Spinal cord (tissue), 10 donors: Measurements from ENCODE around the gene DSG2. TPM values are rescaled to one million over a fixed set of nuclear protein-coding genes. Genes with fewer than 3 reads are reported as not detected.
A peak's percentile ranks its signal among the peaks of the same experiment; 100 is the strongest.

ENCODE experiments used
- DNase-seq, 6 donors: peaks; one replicate each; pipeline versions ENCODE4 v3.0.0 to v3.0.0-alpha.2; 2013 to 2015; ENCODE audit warnings: low spot score in 6 of 6, low read depth in 4 of 6
- H3K27ac ChIP-seq: one replicate; pipeline ENCODE4 v1.5.1; 2013; ENCODE audit warnings: low read depth, low read length, control low read depth
- H3K27me3 ChIP-seq: one replicate; pipeline ENCODE4 v1.6.1; 2013; ENCODE audit warnings: low read length; ENCODE audit not compliant: control insufficient read depth, insufficient read depth
- H3K36me3 ChIP-seq: one replicate; pipeline ENCODE4 v1.6.1; 2013; ENCODE audit warnings: low read length; ENCODE audit not compliant: control insufficient read depth, insufficient read depth
- H3K4me1 ChIP-seq: one replicate; pipeline ENCODE4 v1.6.1; 2013; ENCODE audit warnings: low read length; ENCODE audit not compliant: control insufficient read depth, insufficient read depth
- H3K4me3 ChIP-seq: one replicate; pipeline ENCODE4 v1.5.1; 2013; ENCODE audit warnings: low read depth, low read length, control low read depth
- H3K9me3 ChIP-seq: one replicate; pipeline ENCODE4 v1.6.1; 2013; ENCODE audit warnings: low read length; ENCODE audit not compliant: control insufficient read depth, insufficient read depth
- WGBS: methylation state at CpG from one replicate; pipeline ENCODE4 v1.1.5; 2013; ENCODE audit warnings: missing lambda C conversion rate; ENCODE audit not compliant: insufficient coverage; 5-methylcytosine and 5-hydroxymethylcytosine counted together
- long read RNA-seq, 4 donors: transcript quantifications; one replicate each; lab custom pipeline, GENCODE V29; 2026
- polyA plus RNA-seq, 2 donors: library from polyadenylated mRNA; unstranded; fragments of 120-200 nt; gene quantifications; one replicate each; pipeline ENCODE4 v1.2.1, GENCODE V29; 2013; ENCODE audit not compliant: insufficient read length in 2 of 2
- total RNA-seq, 2 donors: library from RNA; depleted of rRNA in 1 of 2; stranded (reverse); fragments of 120-200 nt in 1 of 2; fragments of >200 nt in 1 of 2; gene quantifications; one replicate each; pipeline versions ENCODE4 v1.2.3 to v1.2.4, GENCODE V29; 2013 to 2014
- donor health status: healthy.

Gene DSG2
- total RNA-seq (10 to 100 TPM; 12.2 to 34.2 TPM), polyA plus RNA-seq (1 to 10 TPM; 1.3 to 6.4 TPM)
- long read RNA-seq, donor 1: 0 reads
- long read RNA-seq, donor 2: 0 reads
- long read RNA-seq, donor 3: 0 reads
- long read RNA-seq, donor 4, full-length matches to known transcripts: 5 of 5 reads
- long read RNA-seq, donor 4, partial matches to known transcripts: 0 of 5 reads
- long read RNA-seq, donor 4, other reads (novel, unspliced or antisense): 0 of 5 reads

DNA sequence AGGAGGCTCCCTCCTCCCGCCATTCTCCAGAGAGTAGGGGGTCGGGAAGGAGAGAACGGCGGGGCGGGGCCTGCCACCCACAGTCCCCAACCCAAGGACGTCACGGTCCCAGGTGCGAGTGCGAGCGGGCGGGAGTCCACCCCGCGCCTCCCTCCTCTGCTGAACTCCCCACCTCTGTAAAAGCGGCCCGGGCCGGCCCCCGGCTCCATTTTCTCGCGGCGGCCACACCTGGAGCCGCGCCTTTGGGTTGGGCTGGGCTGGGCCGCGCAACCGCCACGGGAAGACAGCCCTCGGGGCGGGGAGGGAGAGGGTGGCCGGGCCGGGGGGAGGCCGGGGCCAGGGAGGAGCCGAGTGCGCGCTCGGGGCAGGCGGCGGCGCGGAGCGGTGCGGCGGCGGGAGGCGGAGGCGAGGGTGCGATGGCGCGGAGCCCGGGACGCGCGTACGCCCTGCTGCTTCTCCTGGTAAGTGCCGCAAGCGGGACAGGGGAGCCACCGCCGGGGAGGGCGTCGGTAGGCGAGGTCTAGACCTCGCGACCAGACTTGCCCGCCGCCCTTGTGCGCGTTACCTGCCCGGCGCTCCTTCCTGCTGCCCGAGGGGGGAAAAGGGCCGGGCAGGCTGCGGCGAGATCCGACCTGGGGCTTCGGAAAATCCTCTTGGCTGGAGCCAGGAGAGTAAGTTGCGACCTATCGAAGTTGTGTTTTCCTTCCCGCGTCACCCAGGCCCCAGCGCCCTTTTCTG lies at the start of gene DSG2:
DSG2 (plus strand) TSS at position 342 of the 738 bp plus-strand sequence; CDS start at position 417, 75 bp downstream.
- Histone ChIP-seq H3K27me3 (peaks cover 11% of the 10 kb centered on the region), H3K9me3 (no peaks in the 10 kb centered on the region), H3K27ac (no peak within 1 kb of the TSS), H3K36me3 (no peaks in the 10 kb centered on the region), H3K4me3 (peak within 1 kb of the TSS; percentile 71), H3K4me1 (peaks cover 11% of the 10 kb centered on the region)
- 0% methylated on average over 72 of the region's 79 CpGs for WGBS
- DNase-seq: peak in 2 of 6 donors; percentile 58 to 74

DNA sequence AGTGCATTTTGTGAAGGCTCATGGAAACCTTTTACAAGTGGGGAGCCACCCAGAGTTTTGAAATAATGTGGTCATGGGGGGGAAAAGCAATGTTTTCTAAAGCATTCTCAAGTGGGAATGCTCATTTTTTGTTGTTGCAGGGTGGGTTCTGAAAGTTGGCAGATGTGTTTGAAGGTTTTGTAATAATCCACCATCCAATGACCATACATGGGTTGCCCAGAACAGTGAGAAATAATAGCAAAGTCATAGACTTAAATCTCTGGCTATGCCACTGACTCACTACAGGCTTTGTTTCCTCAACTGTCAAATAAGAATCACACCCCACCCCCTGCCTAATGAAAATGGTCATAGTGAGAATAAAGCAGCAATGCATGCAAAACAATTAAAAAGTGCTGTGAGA lies 47.6 kb upstream of the DSG2 start:
- no peaks in the 10 kb centered on the region for H3K27me3 ChIP-seq
- no peak for DNase-seq
- no peaks in the 10 kb centered on the region for H3K4me1 ChIP-seq
- H3K36me3 ChIP-seq: no peaks in the 10 kb centered on the region
- no peak overlapping the region for H3K27ac ChIP-seq
- H3K4me3 ChIP-seq: no peak overlapping the region
- H3K9me3 ChIP-seq: no peaks in the 10 kb centered on the region

DNA sequence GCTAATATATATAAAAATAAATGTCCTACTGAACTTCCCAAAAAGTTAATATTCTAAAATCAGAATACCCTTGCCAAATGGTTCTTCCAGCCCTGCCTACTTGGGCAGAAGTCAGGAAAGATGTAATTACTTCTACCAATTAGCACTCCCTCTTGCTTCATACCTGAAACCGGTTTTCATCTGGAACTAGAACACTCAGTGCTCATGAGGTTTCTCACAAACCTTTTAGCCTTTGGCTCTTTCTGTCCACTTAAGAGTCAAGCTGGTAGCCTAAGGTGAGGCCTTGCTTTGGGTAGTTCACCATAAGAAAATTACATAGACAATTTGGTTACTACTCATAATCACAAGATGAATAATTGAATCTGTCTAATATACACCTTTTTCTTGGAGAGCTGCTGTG lies 46.4 kb upstream of the DSG2 start:
- Histone ChIP-seq H3K4me3 (no peak overlapping the region), H3K27me3 (no peaks in the 10 kb centered on the region), H3K9me3 (no peaks in the 10 kb centered on the region), H3K4me1 (no peaks in the 10 kb centered on the region), H3K27ac (no peak overlapping the region), H3K36me3 (no peaks in the 10 kb centered on the region)
- WGBS: 100% methylated on average over 1 of the region's 1 CpG
- no peak for DNase-seq

DNA sequence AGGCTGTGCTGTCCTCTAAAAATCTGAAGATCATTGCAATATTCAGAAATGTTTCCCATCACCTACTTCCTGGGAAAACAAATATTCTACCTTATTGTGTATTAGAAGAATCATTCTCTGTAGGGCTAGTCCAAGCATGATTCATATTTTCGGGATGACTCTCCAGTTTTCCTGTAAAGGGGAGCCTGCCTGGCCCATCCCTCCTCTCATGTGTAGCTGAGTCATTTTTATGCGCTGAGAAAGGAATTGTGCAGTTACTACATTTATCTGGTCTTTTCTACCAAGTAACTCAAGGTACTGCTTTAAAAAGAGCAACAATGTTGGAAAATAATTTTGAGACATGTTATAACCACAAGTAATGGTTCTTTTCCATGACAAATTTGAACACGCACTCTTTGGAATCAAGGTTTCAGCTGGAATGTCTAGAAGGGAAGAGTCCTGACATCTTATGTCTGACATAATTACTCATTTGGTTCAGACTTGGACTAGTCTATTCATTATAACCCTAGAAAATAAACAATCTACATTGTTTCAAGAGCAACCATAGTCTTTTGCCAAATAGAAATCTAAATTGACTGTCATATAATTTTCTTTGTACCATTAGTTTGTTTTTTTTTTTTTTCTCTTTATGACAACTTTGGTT lies 43.8 kb upstream of the DSG2 start:
- no CpG with 5 or more reads among the region's 3 CpGs for WGBS
- Histone ChIP-seq H3K4me1 (no peaks in the 10 kb centered on the region), H3K36me3 (no peaks in the 10 kb centered on the region), H3K9me3 (no peaks in the 10 kb centered on the region), H3K4me3 (no peak overlapping the region), H3K27me3 (no peaks in the 10 kb centered on the region), H3K27ac (no peak overlapping the region)
- DNase-seq: no peak

DNA sequence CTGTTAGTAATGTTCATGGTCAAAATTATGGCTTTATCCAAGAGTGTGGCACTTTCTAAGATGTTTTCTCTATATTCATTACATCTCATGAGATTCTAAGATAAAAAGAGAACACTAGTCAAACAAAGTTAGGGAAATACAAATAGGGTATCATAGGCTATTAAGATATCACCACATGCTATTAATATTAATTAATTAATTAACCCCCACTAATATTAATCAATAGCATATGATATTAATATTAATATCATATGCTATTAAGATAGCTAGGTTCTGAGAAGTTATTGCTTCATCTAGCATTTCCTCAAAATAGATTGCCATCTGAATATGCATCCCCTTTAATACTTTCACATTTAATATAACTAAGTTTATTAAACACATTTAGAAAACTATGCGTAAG lies 28.3 kb upstream of the DSG2 start:
- no peaks in the 10 kb centered on the region for H3K4me1 ChIP-seq
- no CpG with 5 or more reads among the region's 1 CpG for WGBS
- no peaks in the 10 kb centered on the region for H3K27me3 ChIP-seq
- H3K9me3 ChIP-seq: no peaks in the 10 kb centered on the region
- H3K27ac ChIP-seq: no peak overlapping the region
- H3K4me3 ChIP-seq: no peak overlapping the region
- no peaks in the 10 kb centered on the region for H3K36me3 ChIP-seq
- DNase-seq: no peak

DNA sequence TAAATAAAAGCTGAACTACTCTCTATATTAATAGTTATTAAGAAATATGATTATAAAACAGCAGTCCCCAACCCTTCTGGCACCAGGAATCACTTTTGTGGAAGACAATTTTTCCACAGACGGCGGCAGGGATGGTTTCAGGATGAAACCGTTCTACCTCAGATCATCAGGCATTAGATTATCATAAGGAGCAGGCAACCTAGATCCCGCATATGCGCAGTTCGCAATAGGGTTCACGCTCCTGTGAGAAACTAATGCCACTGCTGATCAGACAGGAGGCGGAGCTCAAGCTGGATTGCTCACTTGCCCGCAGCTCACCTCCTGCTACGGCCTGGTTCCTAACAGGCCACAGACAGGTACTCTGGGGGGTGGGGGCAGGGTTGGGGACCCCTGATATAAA lies 19.3 kb upstream of the DSG2 start:
- WGBS: 98% methylated on average over 10 of the region's 10 CpGs

DNA sequence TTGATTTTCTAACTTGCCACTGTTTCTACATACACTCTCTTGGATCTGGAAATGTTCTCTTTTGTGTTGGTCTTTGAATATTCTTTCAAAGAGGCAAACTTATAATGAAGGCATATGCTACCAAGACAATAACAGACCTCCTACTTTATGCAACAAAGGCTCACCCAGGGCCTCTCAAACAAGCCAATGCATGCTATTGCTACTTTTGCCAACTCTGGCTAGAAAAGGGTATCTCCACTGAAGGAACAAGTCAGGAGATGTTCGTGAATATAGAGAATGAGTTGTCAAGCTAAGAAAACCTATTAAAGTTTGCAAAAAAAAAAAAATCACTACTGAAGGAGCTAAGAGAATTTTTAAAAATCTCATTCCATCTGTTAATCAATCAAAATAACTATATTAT lies 15.9 kb upstream of the DSG2 start:
- no peak for DNase-seq
- Histone ChIP-seq H3K27ac (no peak overlapping the region), H3K4me3 (no peak overlapping the region), H3K27me3 (no peaks in the 10 kb centered on the region), H3K36me3 (no peaks in the 10 kb centered on the region), H3K9me3 (no peaks in the 10 kb centered on the region), H3K4me1 (no peaks in the 10 kb centered on the region)
- no CpG with 5 or more reads among the region's 1 CpG for WGBS

More for the DNA sequence above, 19.3 kb upstream of the DSG2 start:
- DNase-seq: no peak
- Histone ChIP-seq H3K9me3 (no peaks in the 10 kb centered on the region), H3K4me3 (no peak overlapping the region), H3K27ac (no peak overlapping the region), H3K36me3 (no peaks in the 10 kb centered on the region), H3K4me1 (no peaks in the 10 kb centered on the region), H3K27me3 (no peaks in the 10 kb centered on the region)

DNA sequence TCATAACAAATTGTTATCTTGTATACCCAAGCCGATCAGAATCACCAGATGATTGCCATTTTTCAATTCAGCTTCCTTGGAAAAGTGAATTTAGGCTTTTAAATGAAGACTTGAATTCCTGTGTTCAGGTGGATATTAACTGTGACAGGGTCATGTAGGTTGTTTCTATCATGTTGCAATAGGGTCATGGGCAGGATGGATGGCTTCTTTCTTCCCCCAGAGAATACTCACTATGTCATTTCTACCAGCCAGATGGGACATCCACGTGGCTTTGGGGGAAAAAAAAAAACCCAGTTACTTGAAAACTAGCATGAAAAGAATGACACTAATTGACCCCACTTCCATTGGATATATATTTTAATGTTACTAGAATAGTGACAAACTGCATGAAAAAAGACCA lies 14.6 kb upstream of the DSG2 start:
- 100% methylated on average over 1 of the region's 2 CpGs for WGBS
- Histone ChIP-seq H3K27me3 (no peaks in the 10 kb centered on the region), H3K27ac (no peak overlapping the region), H3K36me3 (no peaks in the 10 kb centered on the region), H3K9me3 (no peaks in the 10 kb centered on the region), H3K4me3 (no peak overlapping the region), H3K4me1 (no peaks in the 10 kb centered on the region)
- DNase-seq: no peak

DNA sequence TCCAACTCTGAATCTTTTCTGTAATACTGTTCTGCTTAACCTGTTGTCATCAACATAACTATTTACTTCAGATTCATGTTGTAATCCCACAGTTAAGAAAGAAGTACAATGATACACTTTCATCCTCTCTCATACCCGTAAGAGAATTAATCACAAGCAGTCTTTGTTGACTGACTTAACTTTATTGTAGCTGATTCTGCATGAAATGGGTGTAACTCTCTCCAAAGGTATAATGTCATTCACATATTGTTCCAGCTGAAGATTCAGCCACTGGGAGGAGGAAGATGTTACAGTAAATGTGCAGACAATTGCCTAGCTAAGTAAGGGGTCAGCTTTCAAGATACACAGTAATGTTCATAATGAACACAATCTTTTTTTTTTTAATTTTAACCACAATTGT lies 13.5 kb upstream of the DSG2 start:
- no peak overlapping the region for H3K4me3 ChIP-seq
- H3K9me3 ChIP-seq: no peaks in the 10 kb centered on the region
- no peaks in the 10 kb centered on the region for H3K27me3 ChIP-seq
- no peak for DNase-seq
- H3K36me3 ChIP-seq: no peaks in the 10 kb centered on the region
- no peak overlapping the region for H3K27ac ChIP-seq
- no peaks in the 10 kb centered on the region for H3K4me1 ChIP-seq
- no CpG with 5 or more reads among the region's 1 CpG for WGBS

DNA sequence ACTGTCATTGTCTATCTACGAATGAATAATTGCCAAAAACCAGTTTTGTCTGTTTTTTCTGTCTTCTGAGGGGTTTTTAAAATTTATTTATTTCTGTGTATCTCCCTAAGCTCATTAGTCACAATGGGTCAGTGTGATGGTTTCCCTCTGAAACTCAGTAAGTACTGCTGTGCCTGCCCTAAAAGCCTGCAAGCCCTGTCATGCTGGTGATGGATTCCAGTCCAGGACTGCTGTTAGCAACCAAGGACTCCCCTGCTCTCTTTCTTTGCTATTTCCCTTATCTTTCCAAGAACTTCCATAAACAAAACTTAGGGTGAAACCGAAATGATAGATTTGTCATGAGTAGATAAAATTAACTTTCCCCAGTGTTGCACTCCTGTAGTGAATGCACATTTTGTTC lies 11.8 kb upstream of the DSG2 start:
- DNase-seq: no peak
- no peaks in the 10 kb centered on the region for H3K27me3 ChIP-seq
- no peaks in the 10 kb centered on the region for H3K36me3 ChIP-seq
- no peaks in the 10 kb centered on the region for H3K4me1 ChIP-seq
- no peaks in the 10 kb centered on the region for H3K9me3 ChIP-seq
- WGBS: no CpG with 5 or more reads among the region's 2 CpGs
- H3K27ac ChIP-seq: no peak overlapping the region
- H3K4me3 ChIP-seq: no peak overlapping the region
